ENCODE results near the gene ATP2A3.

The ATP2A3 gene

DNA sequence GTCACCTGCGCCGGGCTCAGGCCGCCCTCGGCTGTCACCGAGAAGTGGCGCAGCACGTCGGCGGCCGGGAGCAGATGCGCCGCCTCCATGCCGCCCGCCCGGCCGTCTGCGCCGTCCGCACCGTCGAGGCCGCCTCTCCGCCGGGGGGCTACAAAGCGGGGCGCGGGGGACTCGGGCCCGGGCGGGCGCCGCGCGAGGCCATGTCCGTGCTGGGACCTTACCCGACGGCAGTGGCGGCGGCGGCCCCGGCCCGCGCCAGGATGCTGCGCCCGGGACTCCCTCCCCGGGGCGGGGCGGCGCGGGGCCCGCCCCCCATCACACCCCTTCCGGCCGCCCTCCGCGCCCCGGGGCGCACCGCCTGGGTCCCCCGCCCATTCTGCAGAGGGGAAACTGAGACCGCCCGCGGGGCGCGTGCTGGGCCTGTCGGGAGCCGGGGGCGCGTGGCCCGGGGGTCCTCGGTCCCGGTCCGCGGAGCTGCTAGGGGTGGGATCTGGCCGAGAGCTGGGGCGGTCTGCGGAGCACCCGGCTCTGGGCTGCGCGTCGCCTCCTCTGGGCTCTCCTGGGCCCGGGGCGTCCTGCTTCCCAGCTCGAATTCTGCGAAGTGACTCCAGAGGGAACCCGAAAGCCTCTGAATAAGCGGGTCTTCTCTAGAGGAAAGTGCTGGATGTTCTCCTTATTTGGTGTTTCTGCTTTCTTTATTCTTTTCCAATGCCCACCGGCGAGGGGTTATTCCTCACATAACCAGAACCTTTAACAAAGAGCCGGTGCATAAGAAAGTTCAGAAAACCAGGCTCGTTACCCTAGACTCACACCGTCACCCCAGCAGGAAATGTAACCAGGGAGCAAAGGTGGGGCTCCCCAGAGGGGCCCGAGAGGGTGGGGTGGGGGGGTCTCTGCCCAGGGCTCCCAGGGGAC, at the start of gene ATP2A3:
TSS of gene ATP2A3 (minus strand) at position 235 of the 915 bp plus-strand sequence. CDS start at position 89, 146 bp downstream.
- DNase-seq (ENCODE audit: low spot score), result no peak

- DNase-seq (ENCODE audit: low spot score), result no peak
Observed at GRCh38 chr17:4010754-4011153, 46.5 kb upstream of the ATP2A3 start.

- DNase-seq (ENCODE audit: low spot score), result no peak
Observed at GRCh38 chr17:4009186-4009785, 45.0 kb upstream of the ATP2A3 start.

DNA sequence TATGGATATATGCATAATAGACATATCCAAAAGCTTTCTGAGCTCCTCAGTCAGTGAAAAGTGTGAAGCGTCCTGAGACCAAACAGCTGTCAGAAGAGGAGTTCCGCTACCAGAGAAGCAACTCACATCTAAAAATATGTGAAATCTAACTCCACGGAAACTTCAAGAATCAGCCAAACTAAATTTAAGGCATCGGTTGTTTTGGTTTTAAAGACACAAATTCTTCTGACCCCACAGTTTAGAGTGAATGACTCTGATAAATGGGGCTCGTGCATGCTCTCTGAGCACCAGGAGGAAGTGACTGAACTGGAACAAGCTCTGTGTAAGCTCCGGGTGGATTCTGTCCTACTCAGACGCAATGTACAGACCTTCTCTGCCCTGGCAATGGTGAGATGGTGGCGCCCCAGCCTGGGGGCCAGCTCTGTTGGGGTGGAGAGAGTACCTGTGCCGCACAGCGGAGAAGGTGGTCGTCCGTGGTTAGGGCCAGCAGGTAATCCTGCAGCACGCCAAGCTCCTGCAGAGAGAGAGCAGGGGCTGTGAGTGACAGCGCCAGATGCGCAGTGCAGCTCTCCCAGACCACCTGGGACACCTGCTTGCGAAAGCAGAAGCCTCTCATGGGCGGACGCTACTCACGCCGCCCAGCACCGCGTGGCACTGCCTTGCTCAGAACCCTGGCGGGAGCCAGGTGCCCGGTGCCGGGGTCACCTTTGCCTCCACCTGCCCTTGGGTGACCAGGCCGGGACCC, 44.4 kb upstream of the ATP2A3 start:
- no peak for DNase-seq (ENCODE audit: low spot score)

GRCh38 chr17:4008082-4008435, 43.8 kb upstream of the ATP2A3 start:
- no peak for DNase-seq (ENCODE audit: low spot score)

DNA sequence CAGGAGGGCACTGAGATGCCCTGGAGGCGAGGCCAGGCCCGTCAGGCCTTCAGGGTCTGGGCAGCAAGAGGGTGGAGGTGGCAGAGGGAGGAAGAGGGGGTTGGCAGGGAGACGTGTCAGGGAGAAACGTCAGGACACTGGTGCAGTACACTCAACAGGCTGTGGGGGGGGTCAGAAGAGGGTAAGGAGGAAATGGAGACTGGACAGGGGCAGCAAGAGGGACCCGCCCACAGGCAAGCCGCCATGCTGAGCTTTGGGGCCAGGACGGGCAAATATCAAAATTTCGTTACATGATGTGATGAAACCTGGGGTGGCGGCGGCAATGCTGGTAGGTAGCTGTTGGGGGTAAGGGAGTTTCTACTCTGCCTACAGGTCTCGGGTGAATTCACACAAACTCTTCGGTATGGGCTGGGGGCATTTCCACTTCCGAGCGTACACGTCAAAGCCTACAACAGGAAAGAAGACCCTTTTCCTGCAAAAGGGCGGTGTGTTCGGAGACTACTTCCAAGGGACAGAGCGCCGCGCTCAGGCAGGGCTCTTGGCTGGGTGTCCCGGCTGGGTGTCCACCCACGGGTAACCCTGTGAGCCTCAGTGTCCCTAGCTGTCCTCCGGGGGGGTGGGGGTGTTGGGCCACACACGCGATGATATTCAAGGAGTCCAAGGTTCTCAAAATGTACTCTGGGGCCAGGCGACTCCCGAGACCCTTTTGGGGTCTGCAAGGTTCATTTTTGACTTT, 43.3 kb upstream of the ATP2A3 start:
- DNase-seq (ENCODE audit: low spot score), result no peak

- no peak for DNase-seq (ENCODE audit: low spot score)
Observed at GRCh38 chr17:4006745-4007211, 42.5 kb upstream of the ATP2A3 start.

DNA sequence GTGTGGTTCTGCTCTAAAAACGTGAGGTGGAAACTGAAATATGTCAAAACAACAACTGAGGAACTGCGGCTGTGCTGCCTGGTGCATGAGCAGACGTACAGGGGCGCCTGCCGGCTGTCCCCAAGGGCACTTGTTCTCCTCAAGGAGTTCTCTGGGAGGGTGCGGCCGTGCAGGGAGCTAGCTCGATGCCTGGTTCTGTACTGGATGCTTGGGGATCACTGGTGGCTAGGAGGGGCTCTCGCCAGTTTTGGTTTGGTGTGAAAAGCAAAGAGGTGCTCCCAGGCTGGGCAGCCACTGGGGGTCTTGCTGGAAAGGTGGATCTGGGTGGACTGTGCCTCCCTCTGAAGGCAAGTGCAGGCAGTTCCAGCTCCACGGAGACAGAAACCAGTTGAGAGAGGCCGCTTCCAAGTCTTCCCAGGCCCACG, 41.9 kb upstream of the ATP2A3 start:
- DNase-seq (ENCODE audit: low spot score), result no peak

- DNase-seq (ENCODE audit: low spot score), result no peak
Observed at GRCh38 chr17:4005296-4006164, 41.3 kb upstream of the ATP2A3 start.

- DNase-seq (ENCODE audit: low spot score), result no peak
Observed at GRCh38 chr17:4004517-4005295, 40.5 kb upstream of the ATP2A3 start.

GRCh38 chr17:4003501-4004421, 39.5 kb upstream of the ATP2A3 start:
- no peak for DNase-seq (ENCODE audit: low spot score)

DNA sequence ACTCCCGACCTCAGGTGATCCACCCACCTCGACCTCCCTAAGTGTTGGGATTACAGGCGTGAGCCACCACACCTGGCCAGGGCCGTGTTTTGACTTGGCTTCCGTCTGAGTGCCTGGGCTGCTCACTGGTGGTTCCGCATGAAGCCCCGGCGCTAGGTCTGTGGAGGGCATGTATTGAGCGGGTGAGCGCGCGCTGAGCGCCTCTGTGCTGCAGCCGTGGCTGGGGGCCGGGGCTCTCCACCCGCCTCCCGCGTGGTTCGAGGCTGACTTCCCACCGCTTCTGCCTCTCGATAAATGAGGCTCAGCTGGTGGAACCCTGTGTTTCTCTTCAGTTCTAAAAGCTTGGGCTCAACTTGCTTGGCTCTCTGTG, 38.9 kb upstream of the ATP2A3 start:
- no peak for DNase-seq (ENCODE audit: low spot score)

DNA sequence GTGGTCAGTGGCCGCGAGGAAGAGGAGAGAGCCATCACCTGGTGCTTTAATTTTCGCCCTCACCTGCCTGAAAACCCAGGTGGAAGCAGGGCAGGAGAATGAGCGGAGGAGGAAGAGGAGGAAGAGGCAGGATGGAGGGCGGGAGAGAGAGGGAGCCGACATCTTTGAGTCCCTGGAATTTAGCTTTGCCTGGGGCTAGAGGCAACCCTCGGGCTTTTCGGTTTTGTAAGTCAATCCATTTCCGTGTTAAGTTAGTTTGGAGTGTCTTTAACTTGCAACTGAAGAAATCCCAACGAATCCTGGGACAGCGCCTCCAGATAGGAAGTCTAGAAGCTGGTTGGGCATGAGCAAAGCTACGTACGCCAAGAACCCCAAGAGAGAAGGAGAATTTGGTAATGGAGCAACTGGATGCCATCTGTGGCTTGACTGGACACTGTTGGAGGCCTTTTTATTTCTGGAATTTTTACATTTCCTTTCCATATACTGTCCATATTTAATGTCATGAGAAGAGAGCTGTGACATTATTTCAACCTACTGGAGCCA, 36.9 kb upstream of the ATP2A3 start:
- no peak for DNase-seq (ENCODE audit: low spot score)

- DNase-seq (ENCODE audit: low spot score), result no peak
Observed at GRCh38 chr17:3998436-3998835, 34.2 kb upstream of the ATP2A3 start.

GRCh38 chr17:3995067-3995466, 30.8 kb upstream of the ATP2A3 start:
- no peak for DNase-seq (ENCODE audit: low spot score)

GRCh38 chr17:3994221-3994576, 30.0 kb upstream of the ATP2A3 start:
- no peak for DNase-seq (ENCODE audit: low spot score)

DNA sequence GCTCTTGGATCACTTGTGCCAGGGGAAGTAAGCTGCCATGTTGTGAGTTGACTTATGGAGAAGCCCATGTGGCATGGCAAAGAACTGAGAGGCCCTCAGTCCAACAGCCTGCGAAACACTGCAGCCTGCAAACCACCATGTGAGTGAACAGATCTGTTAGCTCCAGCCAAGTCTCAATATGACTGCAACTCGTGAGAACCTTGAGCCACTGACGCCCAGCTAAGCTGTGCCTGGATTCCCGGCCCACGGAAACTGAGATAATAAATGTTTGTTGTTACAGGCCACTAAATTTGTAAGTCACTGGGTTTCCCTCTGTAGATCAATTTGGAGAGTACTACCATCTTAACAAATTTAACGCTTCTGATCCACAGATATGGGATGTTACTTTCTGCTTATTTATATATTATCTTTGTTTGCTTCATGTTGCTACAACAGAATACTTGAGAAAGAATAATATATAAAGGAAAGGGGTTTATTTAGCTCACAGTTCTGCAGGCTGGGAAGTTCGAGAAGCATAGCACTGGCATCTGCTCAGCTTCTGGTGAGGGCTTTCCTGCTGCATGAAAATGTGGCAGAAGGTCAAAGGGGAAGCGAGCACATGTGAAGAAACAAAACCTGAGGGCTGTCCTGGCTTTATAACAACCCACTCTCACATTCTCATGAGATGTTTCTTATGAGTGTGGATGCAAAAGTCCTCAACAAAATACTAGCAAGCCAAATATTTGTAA, 29.4 kb upstream of the ATP2A3 start:
- no peak for DNase-seq (ENCODE audit: low spot score)

DNA sequence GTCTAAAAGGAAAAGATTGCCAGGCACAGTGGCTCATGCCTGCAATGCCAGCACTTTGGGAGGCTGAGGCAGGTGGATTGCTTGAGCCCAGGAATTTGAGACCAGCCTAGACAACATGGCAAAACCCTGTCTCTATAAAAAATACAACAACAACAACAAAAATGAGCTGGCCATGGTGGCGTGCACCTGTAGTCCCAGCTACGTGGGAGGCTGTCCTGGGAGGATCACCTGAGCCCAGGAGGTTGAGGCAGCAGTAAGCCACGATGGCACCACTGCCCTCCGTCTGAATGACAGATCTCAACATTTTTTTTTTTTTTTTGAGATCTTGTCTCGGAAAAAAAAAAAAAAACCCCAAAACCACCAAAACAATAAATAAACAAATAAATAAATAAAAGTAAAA, 28.1 kb upstream of the ATP2A3 start:
- DNase-seq (ENCODE audit: low spot score), result no peak
